Naive thymus-derived CD4-positive, alpha-beta T cell (primary cell): ENCODE results near the gene CDV3. TPM values are rescaled to one million over a fixed set of nuclear protein-coding genes. Genes with fewer than 3 reads are reported as not detected.

ENCODE experiments used
- ATAC-seq: fragments of 150-1000 bp; cut with Tn5 transposase; 2 replicates; pipeline ENCODE4 v1.10.0; 2021; ENCODE audit warnings: mild to moderate bottlenecking, moderate library complexity
- CTCF ChIA-PET: fragments of 350-600 bp; sonication (Branson Sonifier 250); formaldehyde crosslinking; loops from one replicate; lab custom pipeline; 2021; ENCODE audit warnings: antibody characterized with exemption; lab: Charles Lee
- POLR2A ChIA-PET: fragments of 350-600 bp; sonication (Branson Sonifier 250); formaldehyde crosslinking; loops from one replicate; lab custom pipeline; 2021; ENCODE audit warnings: antibody characterized with exemption, inconsistent platforms; lab: Charles Lee
- DNase-seq, 9 donors: peaks; one replicate each; pipeline versions ENCODE4 v3.0.0 to v3.0.0-alpha.2; 2020 to 2022; ENCODE audit warnings: mixed read lengths in 1 of 9
- H3K27ac ChIP-seq: one replicate; pipeline ENCODE4 v1.7.0; 2013; ENCODE audit warnings: mild to moderate bottlenecking, low read depth, low read length, moderate library complexity
- H3K27me3 ChIP-seq, 2 donors: one replicate each; pipeline ENCODE4 v1.7.0; 2013; ENCODE audit warnings: low read length in 2 of 2, mild to moderate bottlenecking in 2 of 2, moderate library complexity in 2 of 2; ENCODE audit not compliant: control insufficient read depth in 2 of 2, insufficient read depth in 2 of 2
- H3K36me3 ChIP-seq, 3 experiments: 1 replicate in 2 of 3; 2 replicates in 1 of 3; pipeline ENCODE4 v1.7.0; 2013; ENCODE audit warnings: low read length in 3 of 3, mild to moderate bottlenecking in 3 of 3, moderate library complexity in 1 of 3; ENCODE audit not compliant: insufficient read depth in 3 of 3, control insufficient read depth in 2 of 3
- H3K4me1 ChIP-seq, 2 donors: one replicate each; pipeline ENCODE4 v1.7.0; 2013; ENCODE audit warnings: low read length in 2 of 2, mild to moderate bottlenecking in 2 of 2, moderate library complexity in 1 of 2; ENCODE audit not compliant: control insufficient read depth in 2 of 2, insufficient read depth in 2 of 2
- H3K4me3 ChIP-seq: 2 replicates; pipeline ENCODE4 v1.7.0; 2013; ENCODE audit warnings: mild to moderate bottlenecking, low read length
- H3K9me3 ChIP-seq, 3 experiments: 1 replicate in 2 of 3; 2 replicates in 1 of 3; pipeline ENCODE4 v1.7.0; 2013; ENCODE audit warnings: low read length in 3 of 3; ENCODE audit not compliant: control insufficient read depth in 2 of 3
- H3K27ac Mint-ChIP-seq, 9 donors: one replicate each; pipeline ENCODE4 v1.8.0; 2020 to 2022; ENCODE audit warnings: mixed read lengths in 9 of 9, mild to moderate bottlenecking in 8 of 9, moderate library complexity in 5 of 9, inconsistent platforms in 2 of 9
- H3K27me3 Mint-ChIP-seq, 5 donors: one replicate each; pipeline ENCODE4 v1.8.0; 2021 to 2022; ENCODE audit warnings: mixed read lengths in 5 of 5, mild to moderate bottlenecking in 1 of 5
- H3K36me3 Mint-ChIP-seq, 5 donors: one replicate each; pipeline ENCODE4 v1.8.0; 2020 to 2022; ENCODE audit warnings: mixed read lengths in 5 of 5, mild to moderate bottlenecking in 3 of 5, inconsistent platforms in 1 of 5
- H3K4me1 Mint-ChIP-seq, 7 donors: one replicate each; pipeline ENCODE4 v1.8.0; 2020 to 2022; ENCODE audit warnings: mixed read lengths in 7 of 7, mild to moderate bottlenecking in 3 of 7, inconsistent platforms in 1 of 7
- H3K4me3 Mint-ChIP-seq, 10 donors: one replicate each; pipeline ENCODE4 v1.8.0; 2020 to 2022; ENCODE audit warnings: mild to moderate bottlenecking in 10 of 10, mixed read lengths in 10 of 10, moderate library complexity in 6 of 10, inconsistent platforms in 2 of 10
- H3K9me3 Mint-ChIP-seq, 11 donors: one replicate each; pipeline ENCODE4 v1.8.0; 2020 to 2022; ENCODE audit warnings: mixed read lengths in 11 of 11, mild to moderate bottlenecking in 4 of 11, inconsistent platforms in 1 of 11, moderate library complexity in 1 of 11
- intact Hi-C, 2 donors: fragments of 100-400 bp; cut with micrococcal nuclease; formaldehyde crosslinking; loops; one replicate each; pipeline ENCODE4 v1.15.1; 2023
- polyA plus RNA-seq, 2 donors: library from polyadenylated mRNA; unstranded; fragments of 300-500 nt; fragmentation: Illumina TruSeq; gene quantifications; one replicate each; pipeline ENCODE4 v1.2.3, GENCODE V29; 2021
- total RNA-seq, 6 experiments: library from RNA in 5 of 6; stranded (reverse) in 5 of 6; gene quantifications; 1 replicate in 5 of 6; 2 replicates in 1 of 6; pipeline ENCODE4 v1.2.3 and lab custom pipeline; 2021 to 2026

The CDV3 gene
- total and polyA plus RNA-seq, 7 experiments from 2014 or later = 37.4 to 206 (median 192) TPM

- Mint-ChIP-seq H3K36me3 (peaks cover 4 to 64% (median 35%) of the 10 kb centered on the region in 5 donors), H3K4me1 (peaks cover 0 to 2% (median 0%) of the 10 kb centered on the region in 7 donors), H3K4me3 (no peak overlapping the region), H3K9me3 (peaks cover 0 to 2% (median 0%) of the 10 kb centered on the region in 11 donors), H3K27ac (peak overlapping the region in 1 of 9 donors; percentile 31), H3K27me3 (no peaks in the 10 kb centered on the region)
- H3K4me1 ChIP-seq = no peaks in the 10 kb centered on the region
- H3K9me3 ChIP-seq = no peaks in the 10 kb centered on the region
- DNase-seq (no peak), ATAC-seq (no peak)
- H3K36me3 ChIP-seq = peaks cover 0 to 35% (median 19%) of the 10 kb centered on the region in 3 experiments
- POLR2A ChIA-PET = interaction anchor here (0.9 kb wide), 1 partner anchor 33 kb away, joined by 4 read pairs; the partner anchor contains the start of gene CDV3
- H3K27ac ChIP-seq = no peak overlapping the region
- intact Hi-C loops = no loop called here
- H3K27me3 ChIP-seq = no peaks in the 10 kb centered on the region
- no peak overlapping the region for H3K4me3 ChIP-seq
- CTCF ChIA-PET = interaction anchor here (0.6 kb wide), 1 partner anchor 169 kb away, joined by 3 read pairs; no protein-coding TSS in a partner anchor
These were observed 32.9 kb downstream of the CDV3 start for GRCh38 chr3:133606342-133606741.

- CTCF ChIA-PET = interaction anchor here (0.6 kb wide), 1 partner anchor 169 kb away, joined by 3 read pairs; no protein-coding TSS in a partner anchor
- H3K9me3 ChIP-seq = no peaks in the 10 kb centered on the region
These were observed 33.4 kb downstream of the CDV3 start for GRCh38 chr3:133606902-133607301.

GRCh38 chr3:133607816-133608215 is 34.3 kb downstream of the CDV3 start:
- H3K4me1 ChIP-seq = no peaks in the 10 kb centered on the region
- no peak overlapping the region for H3K4me3 ChIP-seq
- intact Hi-C loops = loop anchor here in 1 of 2 donors (1.0 kb wide), 1 partner anchor 120 kb away; no protein-coding TSS in a partner anchor
- CTCF ChIA-PET = interaction anchor here (0.6 kb wide), 1 partner anchor 67 kb away, joined by 3 read pairs; no protein-coding TSS in a partner anchor
- H3K4me1 Mint-ChIP-seq = peaks cover 0 to 2% (median 0%) of the 10 kb centered on the region in 7 donors
- no peaks in the 10 kb centered on the region for H3K27me3 ChIP-seq
- no peak overlapping the region for H3K27ac ChIP-seq
- H3K9me3 ChIP-seq = no peaks in the 10 kb centered on the region
- POLR2A ChIA-PET = no interaction called here
- H3K9me3 Mint-ChIP-seq = peaks cover 0 to 2% (median 0%) of the 10 kb centered on the region in 11 donors
- H3K27me3 Mint-ChIP-seq = no peaks in the 10 kb centered on the region
- peaks cover 4 to 62% (median 39%) of the 10 kb centered on the region in 5 donors for H3K36me3 Mint-ChIP-seq
- ATAC-seq (no peak), DNase-seq (no peak)
- H3K36me3 ChIP-seq = peaks cover 0 to 46% (median 19%) of the 10 kb centered on the region in 3 experiments
- no peak overlapping the region for H3K27ac Mint-ChIP-seq
- H3K4me3 Mint-ChIP-seq = no peak overlapping the region

More at GRCh38 chr3:133606902-133607301, 33.4 kb downstream of the CDV3 start:
- no peak overlapping the region for H3K27ac ChIP-seq
- H3K4me1 Mint-ChIP-seq = peaks cover 0 to 2% (median 0%) of the 10 kb centered on the region in 7 donors
- H3K27ac Mint-ChIP-seq = no peak overlapping the region
- H3K4me1 ChIP-seq = no peaks in the 10 kb centered on the region
- no peak overlapping the region for H3K4me3 Mint-ChIP-seq
- peaks cover 0 to 41% (median 19%) of the 10 kb centered on the region in 3 experiments for H3K36me3 ChIP-seq
- peaks cover 0 to 2% (median 0%) of the 10 kb centered on the region in 11 donors for H3K9me3 Mint-ChIP-seq
- H3K27me3 Mint-ChIP-seq = no peaks in the 10 kb centered on the region
- ATAC-seq (no peak), DNase-seq (no peak)
- H3K27me3 ChIP-seq = no peaks in the 10 kb centered on the region
- H3K4me3 ChIP-seq = no peak overlapping the region
- POLR2A ChIA-PET = interaction anchor here (0.9 kb wide), 1 partner anchor 33 kb away, joined by 4 read pairs; the partner anchor contains the start of gene CDV3
- peaks cover 4 to 61% (median 38%) of the 10 kb centered on the region in 5 donors for H3K36me3 Mint-ChIP-seq
- intact Hi-C loops = no loop called here

- no peak overlapping the region for H3K4me3 Mint-ChIP-seq
- no peak overlapping the region for H3K4me3 ChIP-seq
- H3K27ac Mint-ChIP-seq = no peak overlapping the region
- H3K9me3 ChIP-seq = no peaks in the 10 kb centered on the region
- ChIA-PET POLR2A (interaction anchor here (0.6 kb wide), 1 partner anchor 35 kb away, joined by 3 read pairs; no protein-coding TSS in a partner anchor), CTCF (interaction anchor here (0.6 kb wide), 2 partner anchors 25 to 66 kb away, joined by 3 read pairs; no protein-coding TSS in a partner anchor)
- H3K27me3 Mint-ChIP-seq = no peaks in the 10 kb centered on the region
- H3K27me3 ChIP-seq = no peaks in the 10 kb centered on the region
- ATAC-seq (no peak), DNase-seq (no peak)
- peaks cover 8 to 64% (median 39%) of the 10 kb centered on the region in 5 donors for H3K36me3 Mint-ChIP-seq
- intact Hi-C loops = loop anchor here in 1 of 2 donors (1.0 kb wide), 1 partner anchor 120 kb away; no protein-coding TSS in a partner anchor
- H3K36me3 ChIP-seq = peaks cover 0 to 46% (median 19%) of the 10 kb centered on the region in 3 experiments
- H3K4me1 ChIP-seq = no peaks in the 10 kb centered on the region
- H3K4me1 Mint-ChIP-seq = peaks cover 0 to 2% (median 0%) of the 10 kb centered on the region in 7 donors
- no peak overlapping the region for H3K27ac ChIP-seq
- peaks cover 0 to 2% (median 0%) of the 10 kb centered on the region in 11 donors for H3K9me3 Mint-ChIP-seq
These were observed 34.9 kb downstream of the CDV3 start for GRCh38 chr3:133608388-133608787.

GRCh38 chr3:133610031-133610430 is 36.5 kb downstream of the CDV3 start:
- Histone ChIP-seq H3K27me3 (no peaks in the 10 kb centered on the region), H3K27ac (no peak overlapping the region), H3K9me3 (no peaks in the 10 kb centered on the region), H3K4me1 (no peaks in the 10 kb centered on the region), H3K4me3 (no peak overlapping the region), H3K36me3 (peaks cover 0 to 46% (median 19%) of the 10 kb centered on the region in 3 experiments)
- ATAC-seq (no peak), DNase-seq (no peak)
- POLR2A ChIA-PET = no interaction called here
- Mint-ChIP-seq H3K27ac (no peak overlapping the region), H3K36me3 (peaks cover 9 to 60% (median 41%) of the 10 kb centered on the region in 5 donors), H3K9me3 (peaks cover 0 to 2% (median 0%) of the 10 kb centered on the region in 11 donors), H3K27me3 (no peaks in the 10 kb centered on the region), H3K4me3 (no peak overlapping the region), H3K4me1 (peaks cover 0 to 2% (median 0%) of the 10 kb centered on the region in 7 donors)
- intact Hi-C loops = no loop called here
- CTCF ChIA-PET = no interaction called here

- H3K4me1 ChIP-seq = no peaks in the 10 kb centered on the region
- no peaks in the 10 kb centered on the region for H3K9me3 ChIP-seq
- no peak overlapping the region for H3K27ac ChIP-seq
- Mint-ChIP-seq H3K27me3 (no peaks in the 10 kb centered on the region), H3K36me3 (peaks cover 10 to 65% (median 45%) of the 10 kb centered on the region in 5 donors), H3K4me1 (no peaks in the 10 kb centered on the region), H3K4me3 (no peak overlapping the region), H3K9me3 (peaks cover 0 to 2% (median 0%) of the 10 kb centered on the region in 11 donors), H3K27ac (peak overlapping the region in 1 of 9 donors; percentile 38)
- ChIA-PET POLR2A (interaction anchor here (0.8 kb wide), 1 partner anchor 9 kb away, joined by 3 read pairs; no protein-coding TSS in a partner anchor), CTCF (no interaction called here)
- intact Hi-C loops = no loop called here
- H3K4me3 ChIP-seq = no peak overlapping the region
- peaks cover 0 to 46% (median 24%) of the 10 kb centered on the region in 3 experiments for H3K36me3 ChIP-seq
- DNase-seq (no peak), ATAC-seq (no peak)
- no peaks in the 10 kb centered on the region for H3K27me3 ChIP-seq
These were observed 38.0 kb downstream of the CDV3 start for GRCh38 chr3:133611534-133611933.
